D721Med (cell line): ENCODE data around the gene TMEM9.
A peak's percentile ranks its signal among the peaks of the same experiment; 100 is the strongest.

Source experiments
- DNase-seq: peaks from one replicate; pipeline ENCODE4 v3.0.0; 2011; ENCODE audit warnings: low spot score; ENCODE audit not compliant: insufficient read length
- FAIRE-seq: peaks from 2 replicates; lab custom pipeline; 2011; peaks lifted over from hg19 to GRCh38; lab: Jason Lieb, UNC
- CTCF ChIP-seq: IDR thresholded peaks from 2 replicates; pipeline ENCODE4 v1.5.1; 2012; ENCODE audit warnings: mild to moderate bottlenecking, control low read depth; ENCODE audit not compliant: insufficient read depth; ENCODE audit errors: missing control alignments

The TMEM9 gene

GRCh38 chr1:201138311-201138840, 15.9 kb downstream of the TMEM9 start:
- TF ChIP-seq CTCF = no peak
- DNase-seq (peak; percentile 83), FAIRE-seq (peak; percentile 97)

GRCh38 chr1:201137579-201138310, 16.5 kb downstream of the TMEM9 start:
- no peak for FAIRE-seq
- no peak for DNase-seq
- no peak for TF ChIP-seq CTCF

- no peak for TF ChIP-seq CTCF
- no peak for FAIRE-seq
- no peak for DNase-seq
Observed at GRCh38 chr1:201137024-201137392, 17.3 kb downstream of the TMEM9 start.

- DNase-seq = peak; percentile 95
- no peak for TF ChIP-seq CTCF
- FAIRE-seq = peak; percentile 94
Observed at GRCh38 chr1:201136355-201137023, 17.8 kb downstream of the TMEM9 start.

- FAIRE-seq (no peak), DNase-seq (no peak)
- no peak for TF ChIP-seq CTCF
Observed at GRCh38 chr1:201134405-201134804, 19.9 kb downstream of the TMEM9 start.

GRCh38 chr1:201131398-201131797, 22.9 kb downstream of the TMEM9 start:
- FAIRE-seq (no peak), DNase-seq (no peak)
- TF ChIP-seq CTCF = no peak

GRCh38 chr1:201128962-201129361, 25.3 kb downstream of the TMEM9 start:
- no peak for FAIRE-seq
- no peak for DNase-seq
- TF ChIP-seq CTCF = no peak
